Fibroblast of mammary gland (primary cell): Measurements from ENCODE around the gene MYRF.

ENCODE experiments used
- DNase-seq: peaks from one replicate; pipeline ENCODE4 v3.0.0-alpha.2; 2010; ENCODE audit warnings: low read depth
- H3K4me3 ChIP-seq: 2 replicates; pipeline ENCODE4 v1.5.1; 2011; ENCODE audit warnings: low read depth, mild to moderate bottlenecking, low read length, moderate library complexity; ENCODE audit not compliant: control insufficient read depth
- CTCF ChIP-seq: conservative IDR thresholded peaks from 2 replicates; pipeline ENCODE4 v1.5.1; 2011; ENCODE audit warnings: low read depth, low read length, inconsistent platforms; ENCODE audit not compliant: control insufficient read depth, insufficient read depth

Gene MYRF

GRCh38 chr11:61833926-61834277 is 81.5 kb downstream of the MYRF start:
- H3K4me3 ChIP-seq = no peak overlapping the region
- no peak for TF ChIP-seq CTCF
- no peak for DNase-seq

GRCh38 chr11:61834278-61835048 is 82.0 kb downstream of the MYRF start:
- no peak for TF ChIP-seq CTCF
- peak; percentile 88 for DNase-seq
- H3K4me3 ChIP-seq = no peak overlapping the region

GRCh38 chr11:61836193-61836592 is 83.8 kb downstream of the MYRF start:
- H3K4me3 ChIP-seq = no peak overlapping the region
- no peak for DNase-seq
- TF ChIP-seq CTCF = no peak

- H3K4me3 ChIP-seq = no peak overlapping the region
- no peak for TF ChIP-seq CTCF
- no peak for DNase-seq
Measured at GRCh38 chr11:61837411-61838005, 85.1 kb downstream of the MYRF start.
